Neural progenitor cell (in vitro differentiated cells): Measurements from ENCODE around the gene CRYGN. TPM values are rescaled to one million over a fixed set of nuclear protein-coding genes. Genes with fewer than 3 reads are reported as not detected.

Experiments
- DNase-seq: peaks from one replicate; pipeline ENCODE4 v3.0.0-alpha.2; 2016; ENCODE audit warnings: low spot score
- H2AFZ ChIP-seq: fragments of 200-600 bp; sonication (generic); replicated peaks from 2 replicates; pipeline ENCODE4 v1.6.1; 2016; ENCODE audit warnings: antibody characterized with exemption
- H3F3A ChIP-seq: fragments of 200-600 bp; sonication (generic); 2 replicates; pipeline ENCODE4 v1.6.1; 2016; ENCODE audit warnings: antibody characterized with exemption, low read depth
- H3K27ac ChIP-seq: fragments of 200-600 bp; sonication (generic); 2 replicates; pipeline ENCODE4 v1.5.1; 2016; ENCODE audit warnings: mild to moderate bottlenecking
- H3K27me3 ChIP-seq: fragments of 200-600 bp; sonication (generic); 2 replicates; pipeline ENCODE4 v1.6.1; 2016; ENCODE audit warnings: mild to moderate bottlenecking, moderate library complexity
- H3K36me3 ChIP-seq: fragments of 200-600 bp; sonication (generic); 2 replicates; pipeline ENCODE4 v1.5.1; 2016
- H3K4me1 ChIP-seq: fragments of 200-600 bp; sonication (generic); 2 replicates; pipeline ENCODE4 v1.6.1; 2016; ENCODE audit warnings: mixed run types
- H3K4me2 ChIP-seq: fragments of 200-600 bp; sonication (generic); 2 replicates; pipeline ENCODE4 v1.6.1; 2016
- H3K4me3 ChIP-seq: fragments of 200-600 bp; sonication (generic); 2 replicates; pipeline ENCODE4 v1.5.1; 2016
- H3K79me2 ChIP-seq: fragments of 200-600 bp; sonication (generic); 2 replicates; pipeline ENCODE4 v1.6.1; 2016; ENCODE audit warnings: low read depth
- H3K9ac ChIP-seq: fragments of 200-600 bp; sonication (generic); 2 replicates; pipeline ENCODE4 v1.6.1; 2016
- H3K9me3 ChIP-seq: fragments of 200-600 bp; sonication (generic); 2 replicates; pipeline ENCODE4 v1.5.1; 2016; ENCODE audit warnings: low read depth
- H4K20me1 ChIP-seq: fragments of 200-600 bp; sonication (generic); 2 replicates; pipeline ENCODE4 v1.6.1; 2016; ENCODE audit warnings: low read depth
- H3K27ac Mint-ChIP-seq: 3 replicates; pipeline ENCODE4 v1.8.0; 2021; ENCODE audit warnings: mixed read lengths
- H3K27me3 Mint-ChIP-seq: 2 replicates; pipeline ENCODE4 v1.8.0; 2022; ENCODE audit warnings: low read depth, mild to moderate bottlenecking, inconsistent platforms, moderate library complexity, mixed read lengths; ENCODE audit not compliant: insufficient read depth
- H3K36me3 Mint-ChIP-seq: 3 replicates; pipeline ENCODE4 v1.8.0; 2021; ENCODE audit warnings: mixed read lengths
- H3K4me1 Mint-ChIP-seq: 3 replicates; pipeline ENCODE4 v1.8.0; 2021; ENCODE audit warnings: mixed read lengths
- H3K4me3 Mint-ChIP-seq: 3 replicates; pipeline ENCODE4 v1.8.0; 2021; ENCODE audit warnings: mild to moderate bottlenecking, moderate library complexity, mixed read lengths
- H3K9me3 Mint-ChIP-seq: 3 replicates; pipeline ENCODE4 v1.8.0; 2020; ENCODE audit warnings: mixed read lengths
- EZH2 ChIP-seq: fragments of 200-600 bp; sonication (generic); IDR thresholded peaks from 2 replicates; pipeline ENCODE4 v1.6.1; 2017; ENCODE audit warnings: antibody characterized with exemption, mild to moderate bottlenecking, moderate library complexity
- EZH2phosphoT487 ChIP-seq: fragments of 200-600 bp; sonication (generic); IDR thresholded peaks from 2 replicates; pipeline ENCODE4 v1.6.1; 2017; ENCODE audit warnings: antibody characterized with exemption
- total RNA-seq: library from RNA; depleted of rRNA; stranded (reverse); fragments of >200 nt; gene quantifications from 2 replicates; pipeline ENCODE4 v1.2.3, GENCODE V29; 2015; ENCODE audit warnings: low replicate concordance
- TF ChIP-seq, protein P1 (sequence below): fragments of 200-600 bp; sonication (generic); IDR thresholded peaks from 2 replicates; pipeline ENCODE4 v1.5.1; 2017; ENCODE audit warnings: antibody characterized with exemption, mild to moderate bottlenecking

Gene CRYGN
- total RNA-seq, 1 donor from 2014 or later, result not detected

DNA sequence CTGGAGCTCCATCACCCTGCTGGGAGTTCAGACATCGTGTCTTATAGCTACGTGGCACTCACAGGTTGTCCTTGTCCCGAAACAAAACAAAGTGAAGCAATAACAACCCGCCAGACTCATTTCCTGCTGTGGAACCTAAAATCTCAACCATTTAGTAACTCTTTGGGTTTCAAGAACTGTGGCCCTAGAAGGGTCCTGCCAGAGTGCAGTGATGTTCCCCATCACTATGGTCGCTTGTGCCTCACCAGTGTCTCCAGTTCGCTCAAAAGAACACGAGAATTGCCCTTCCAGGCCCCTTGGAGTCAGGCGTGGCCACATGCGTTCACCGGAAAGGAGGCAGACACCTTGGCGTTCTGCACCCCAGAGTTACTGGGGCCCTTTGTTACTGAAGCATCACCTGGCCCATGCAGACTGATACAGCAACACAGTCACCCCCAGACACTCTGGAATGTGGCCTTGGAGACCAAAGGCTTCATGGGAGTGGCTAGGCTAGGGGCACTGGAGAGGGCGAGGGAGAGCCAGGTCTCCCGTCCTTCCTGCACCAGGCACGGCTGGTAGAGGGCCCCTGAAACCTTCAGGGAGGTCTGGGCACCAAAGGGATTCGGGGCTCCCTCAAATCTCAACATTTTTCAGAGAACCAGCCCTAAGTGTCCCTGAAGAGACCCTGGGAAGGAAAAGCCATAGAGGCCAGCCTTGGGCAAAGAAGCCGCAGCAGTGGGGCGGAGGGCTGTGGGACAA is 908 bp downstream of the CRYGN start:
- no peaks in the 10 kb centered on the region for H3K36me3 Mint-ChIP-seq
- Histone ChIP-seq H3K79me2 (no peaks in the 10 kb centered on the region), H3K9me3 (no peaks in the 10 kb centered on the region), H3K4me1 (peaks cover 16% of the 10 kb centered on the region), H3K9ac (no peak overlapping the region), H3F3A (peaks cover 4% of the 10 kb centered on the region), H3K36me3 (no peaks in the 10 kb centered on the region), H4K20me1 (no peaks in the 10 kb centered on the region), H2AFZ (peak overlapping the region; percentile 86), H3K27ac (no peak overlapping the region), H3K27me3 (peaks cover 48% of the 10 kb centered on the region), H3K4me2 (peak overlapping the region; percentile 75), H3K4me3 (peak overlapping the region; percentile 57)
- H3K27me3 Mint-ChIP-seq, result peaks cover 13% of the 10 kb centered on the region
- no peaks in the 10 kb centered on the region for H3K9me3 Mint-ChIP-seq
- TF ChIP-seq, protein P1, sequence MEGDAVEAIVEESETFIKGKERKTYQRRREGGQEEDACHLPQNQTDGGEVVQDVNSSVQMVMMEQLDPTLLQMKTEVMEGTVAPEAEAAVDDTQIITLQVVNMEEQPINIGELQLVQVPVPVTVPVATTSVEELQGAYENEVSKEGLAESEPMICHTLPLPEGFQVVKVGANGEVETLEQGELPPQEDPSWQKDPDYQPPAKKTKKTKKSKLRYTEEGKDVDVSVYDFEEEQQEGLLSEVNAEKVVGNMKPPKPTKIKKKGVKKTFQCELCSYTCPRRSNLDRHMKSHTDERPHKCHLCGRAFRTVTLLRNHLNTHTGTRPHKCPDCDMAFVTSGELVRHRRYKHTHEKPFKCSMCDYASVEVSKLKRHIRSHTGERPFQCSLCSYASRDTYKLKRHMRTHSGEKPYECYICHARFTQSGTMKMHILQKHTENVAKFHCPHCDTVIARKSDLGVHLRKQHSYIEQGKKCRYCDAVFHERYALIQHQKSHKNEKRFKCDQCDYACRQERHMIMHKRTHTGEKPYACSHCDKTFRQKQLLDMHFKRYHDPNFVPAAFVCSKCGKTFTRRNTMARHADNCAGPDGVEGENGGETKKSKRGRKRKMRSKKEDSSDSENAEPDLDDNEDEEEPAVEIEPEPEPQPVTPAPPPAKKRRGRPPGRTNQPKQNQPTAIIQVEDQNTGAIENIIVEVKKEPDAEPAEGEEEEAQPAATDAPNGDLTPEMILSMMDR, result no peak
- no peak for TF ChIP-seq EZH2
- no peak for TF ChIP-seq EZH2phosphoT487
- DNase-seq, result no peak
- peaks cover 11% of the 10 kb centered on the region for H3K4me1 Mint-ChIP-seq
- H3K27ac Mint-ChIP-seq, result no peak overlapping the region
- peak overlapping the region; percentile 67 for H3K4me3 Mint-ChIP-seq

DNA sequence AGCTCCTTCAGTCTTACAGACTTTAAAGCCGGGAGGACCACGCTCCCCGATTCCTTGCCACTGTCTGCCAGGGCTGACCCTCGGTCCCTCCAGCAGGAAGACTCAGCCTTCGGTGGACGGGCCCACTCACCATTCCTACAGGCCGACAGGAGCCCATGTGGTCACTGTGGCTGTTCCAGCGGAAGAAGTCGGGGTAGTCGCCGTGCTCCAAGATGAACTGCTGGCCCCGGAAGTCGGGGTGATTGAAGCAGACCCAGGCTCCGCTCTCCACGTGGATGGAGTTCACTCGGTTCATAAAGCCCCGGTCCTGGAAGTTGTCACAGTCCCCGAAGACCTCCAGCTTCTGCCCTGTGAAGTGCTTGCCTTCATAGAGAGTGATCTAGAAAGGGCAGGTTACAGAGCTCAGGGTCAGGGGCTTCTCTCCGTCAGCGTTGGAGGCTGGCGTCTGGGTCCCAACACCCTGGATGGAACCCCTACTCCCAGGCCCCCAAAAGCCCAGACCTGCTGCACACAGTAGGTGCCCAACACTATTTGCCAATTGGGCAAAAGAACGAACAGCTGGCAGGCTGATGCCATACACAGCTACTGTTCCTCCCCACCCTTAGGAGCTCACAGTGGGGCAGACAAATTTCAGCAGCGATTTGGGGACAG is 1.9 kb downstream of the CRYGN start:
- Mint-ChIP-seq H3K4me1 (peaks cover 11% of the 10 kb centered on the region), H3K9me3 (no peaks in the 10 kb centered on the region), H3K36me3 (no peaks in the 10 kb centered on the region), H3K27me3 (peaks cover 13% of the 10 kb centered on the region), H3K4me3 (no peak overlapping the region), H3K27ac (no peak overlapping the region)
- TF ChIP-seq EZH2, result no peak
- no peak for TF ChIP-seq EZH2phosphoT487
- TF ChIP-seq, protein P1, result no peak
- no peak for DNase-seq
- Histone ChIP-seq H3K4me1 (peaks cover 16% of the 10 kb centered on the region), H3K36me3 (no peaks in the 10 kb centered on the region), H3F3A (peaks cover 4% of the 10 kb centered on the region), H3K9me3 (no peaks in the 10 kb centered on the region), H3K27me3 (peaks cover 45% of the 10 kb centered on the region), H3K4me3 (no peak overlapping the region), H4K20me1 (no peaks in the 10 kb centered on the region), H3K79me2 (no peaks in the 10 kb centered on the region), H3K27ac (no peak overlapping the region), H2AFZ (no peak overlapping the region), H3K9ac (no peak overlapping the region), H3K4me2 (no peak overlapping the region)

DNA sequence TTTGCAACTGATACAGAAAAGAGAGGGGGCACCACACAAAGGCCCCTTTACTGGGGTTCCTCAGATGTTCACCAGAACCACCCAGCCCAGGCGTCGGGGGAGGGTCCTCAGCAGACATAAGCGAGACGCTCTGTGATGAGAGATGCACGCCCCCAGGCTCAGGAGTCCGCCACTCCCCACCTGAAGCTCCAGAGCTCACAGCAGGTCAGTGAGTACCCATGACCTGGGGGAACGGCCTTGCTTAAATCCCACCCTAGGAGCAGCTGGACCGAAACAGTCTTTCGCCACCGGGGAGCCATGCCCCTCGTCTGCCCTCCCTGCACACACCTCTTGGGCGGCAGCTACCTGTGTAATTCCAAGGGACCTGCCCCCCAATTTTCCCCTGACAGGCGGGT is 2.8 kb downstream of the CRYGN start:
- Histone ChIP-seq H3K27ac (no peak overlapping the region), H3F3A (no peaks in the 10 kb centered on the region), H3K9ac (no peak overlapping the region), H3K27me3 (peaks cover 42% of the 10 kb centered on the region), H3K4me1 (peaks cover 16% of the 10 kb centered on the region), H3K36me3 (no peaks in the 10 kb centered on the region), H4K20me1 (no peaks in the 10 kb centered on the region), H3K79me2 (no peaks in the 10 kb centered on the region), H3K4me2 (no peak overlapping the region), H3K9me3 (no peaks in the 10 kb centered on the region), H3K4me3 (no peak overlapping the region), H2AFZ (no peak overlapping the region)
- no peak overlapping the region for H3K4me3 Mint-ChIP-seq
- no peaks in the 10 kb centered on the region for H3K36me3 Mint-ChIP-seq
- peaks cover 11% of the 10 kb centered on the region for H3K4me1 Mint-ChIP-seq
- DNase-seq, result no peak
- H3K27me3 Mint-ChIP-seq, result peaks cover 16% of the 10 kb centered on the region
- no peaks in the 10 kb centered on the region for H3K9me3 Mint-ChIP-seq
- TF ChIP-seq, protein P1, result no peak
- TF ChIP-seq EZH2phosphoT487, result no peak
- TF ChIP-seq EZH2, result no peak
- no peak overlapping the region for H3K27ac Mint-ChIP-seq
